Stimulated activated naive CD8-positive, alpha-beta T cell treated with anti-CD3 and anti-CD28 coated beads, Interleukin-15, Interleukin-2, amounts not matched to agents 100 ng/mL and 50 ng/mL, for 24 hours (primary cell): ENCODE results near the gene ATG16L1.
A peak's percentile ranks its signal among the peaks of the same experiment; 100 is the strongest.

Experiments
- H3K27ac Mint-ChIP-seq: one replicate; pipeline ENCODE4 v1.8.0; 2021; ENCODE audit warnings: mild to moderate bottlenecking, mixed read lengths
- H3K27me3 Mint-ChIP-seq: one replicate; pipeline ENCODE4 v1.8.0; 2021; ENCODE audit warnings: mixed read lengths
- H3K36me3 Mint-ChIP-seq: one replicate; pipeline ENCODE4 v1.8.0; 2021; ENCODE audit warnings: low read depth, mixed read lengths
- H3K4me1 Mint-ChIP-seq: one replicate; pipeline ENCODE4 v1.8.0; 2021; ENCODE audit warnings: low read depth, mixed read lengths
- H3K4me3 Mint-ChIP-seq: one replicate; pipeline ENCODE4 v1.8.0; 2021; ENCODE audit warnings: mild to moderate bottlenecking, mixed read lengths
- H3K9me3 Mint-ChIP-seq: one replicate; pipeline ENCODE4 v1.8.0; 2021; ENCODE audit warnings: mixed read lengths

The ATG16L1 gene

DNA sequence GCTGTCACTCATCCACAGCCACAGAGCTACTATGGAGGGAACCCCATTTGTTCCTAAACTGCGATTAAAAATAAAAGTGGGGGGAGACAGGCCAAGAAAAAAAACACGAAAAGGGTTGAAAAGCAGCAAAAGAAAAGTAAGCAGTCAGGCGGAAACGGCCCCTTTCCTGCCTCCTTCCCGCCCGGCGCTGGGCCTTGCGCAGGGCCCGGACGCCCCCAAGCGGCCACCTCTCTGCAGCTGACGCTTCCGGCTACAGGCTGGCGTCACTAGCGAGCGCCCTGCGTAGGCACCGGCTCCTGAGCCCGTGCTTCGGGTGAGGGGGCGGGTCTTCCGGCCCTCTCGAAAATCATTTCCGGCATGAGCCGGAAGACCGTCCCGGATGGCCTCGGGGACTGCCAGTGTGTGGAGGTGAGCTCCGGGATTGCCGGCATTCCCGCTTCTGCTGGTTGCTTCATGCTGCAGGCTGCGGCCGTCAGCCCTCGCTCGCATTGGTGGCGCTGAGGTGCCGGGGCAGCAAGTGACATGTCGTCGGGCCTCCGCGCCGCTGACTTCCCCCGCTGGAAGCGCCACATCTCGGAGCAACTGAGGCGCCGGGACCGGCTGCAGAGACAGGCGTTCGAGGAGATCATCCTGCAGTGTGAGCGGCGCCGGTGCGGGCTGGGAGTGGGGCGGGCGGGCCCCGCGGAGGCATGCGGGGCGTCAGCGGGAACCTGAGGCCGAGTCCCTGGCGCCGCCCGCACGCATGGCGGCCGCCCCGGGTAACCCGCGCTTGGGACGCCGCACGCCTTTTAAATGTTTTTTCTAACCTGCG, at the start of gene ATG16L1:
Gene ATG16L1 (plus strand): TSS at position 368 of the 811 bp plus-strand sequence. CDS start 155 bp downstream, at position 523.
- peak within 1 kb of the TSS; percentile 94 for H3K27ac Mint-ChIP-seq
- H3K4me1 Mint-ChIP-seq = peaks cover 72% of the 10 kb centered on the region
- H3K4me3 Mint-ChIP-seq = peak within 1 kb of the TSS; percentile 96
- no peaks in the 10 kb centered on the region for H3K9me3 Mint-ChIP-seq
- H3K36me3 Mint-ChIP-seq = peaks cover 19% of the 10 kb centered on the region
- no peaks in the 10 kb centered on the region for H3K27me3 Mint-ChIP-seq

- Mint-ChIP-seq H3K4me3 (no peak overlapping the region), H3K36me3 (peaks cover 59% of the 10 kb centered on the region), H3K27me3 (no peaks in the 10 kb centered on the region), H3K27ac (peak overlapping the region; percentile 36), H3K9me3 (peaks cover 3% of the 10 kb centered on the region), H3K4me1 (no peaks in the 10 kb centered on the region)
These were observed 48.9 kb upstream of the ATG16L1 start for GRCh38 chr2:233202531-233202944.

GRCh38 chr2:233203060-233203459, 48.4 kb upstream of the ATG16L1 start:
- peak overlapping the region; percentile 56 for H3K27ac Mint-ChIP-seq
- H3K36me3 Mint-ChIP-seq = peaks cover 54% of the 10 kb centered on the region
- peaks cover 3% of the 10 kb centered on the region for H3K9me3 Mint-ChIP-seq
- no peaks in the 10 kb centered on the region for H3K27me3 Mint-ChIP-seq
- no peak overlapping the region for H3K4me3 Mint-ChIP-seq
- H3K4me1 Mint-ChIP-seq = no peaks in the 10 kb centered on the region

DNA sequence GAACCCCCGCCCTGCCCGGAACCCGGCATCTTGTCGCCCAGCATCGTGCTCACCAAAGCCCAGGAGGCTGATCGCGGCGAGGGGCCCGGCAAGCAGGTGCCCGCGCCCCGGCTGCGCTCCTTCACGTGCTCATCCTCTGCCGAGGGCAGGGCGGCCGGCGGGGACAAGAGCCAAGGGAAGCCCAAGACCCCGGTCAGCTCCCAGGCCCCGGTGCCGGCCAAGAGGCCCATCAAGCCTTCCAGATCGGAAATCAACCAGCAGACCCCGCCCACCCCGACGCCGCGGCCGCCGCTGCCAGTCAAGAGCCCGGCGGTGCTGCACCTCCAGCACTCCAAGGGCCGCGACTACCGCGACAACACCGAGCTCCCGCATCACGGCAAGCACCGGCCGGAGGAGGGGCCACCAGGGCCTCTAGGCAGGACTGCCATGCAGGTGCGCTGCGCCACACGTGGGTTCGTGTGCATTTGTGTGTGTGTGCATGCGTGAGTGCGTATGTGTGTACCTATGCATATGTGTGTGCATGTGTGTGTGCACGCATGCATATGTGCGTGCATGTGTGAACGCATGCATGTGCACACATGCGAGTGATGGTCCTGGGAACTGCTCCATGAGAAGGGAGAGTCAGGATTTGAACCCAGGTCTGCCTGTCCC, 47.1 kb upstream of the ATG16L1 start:
- Mint-ChIP-seq H3K36me3 (peaks cover 50% of the 10 kb centered on the region), H3K27me3 (no peaks in the 10 kb centered on the region), H3K4me1 (peaks cover 6% of the 10 kb centered on the region), H3K27ac (no peak overlapping the region), H3K4me3 (no peak overlapping the region), H3K9me3 (peaks cover 3% of the 10 kb centered on the region)

DNA sequence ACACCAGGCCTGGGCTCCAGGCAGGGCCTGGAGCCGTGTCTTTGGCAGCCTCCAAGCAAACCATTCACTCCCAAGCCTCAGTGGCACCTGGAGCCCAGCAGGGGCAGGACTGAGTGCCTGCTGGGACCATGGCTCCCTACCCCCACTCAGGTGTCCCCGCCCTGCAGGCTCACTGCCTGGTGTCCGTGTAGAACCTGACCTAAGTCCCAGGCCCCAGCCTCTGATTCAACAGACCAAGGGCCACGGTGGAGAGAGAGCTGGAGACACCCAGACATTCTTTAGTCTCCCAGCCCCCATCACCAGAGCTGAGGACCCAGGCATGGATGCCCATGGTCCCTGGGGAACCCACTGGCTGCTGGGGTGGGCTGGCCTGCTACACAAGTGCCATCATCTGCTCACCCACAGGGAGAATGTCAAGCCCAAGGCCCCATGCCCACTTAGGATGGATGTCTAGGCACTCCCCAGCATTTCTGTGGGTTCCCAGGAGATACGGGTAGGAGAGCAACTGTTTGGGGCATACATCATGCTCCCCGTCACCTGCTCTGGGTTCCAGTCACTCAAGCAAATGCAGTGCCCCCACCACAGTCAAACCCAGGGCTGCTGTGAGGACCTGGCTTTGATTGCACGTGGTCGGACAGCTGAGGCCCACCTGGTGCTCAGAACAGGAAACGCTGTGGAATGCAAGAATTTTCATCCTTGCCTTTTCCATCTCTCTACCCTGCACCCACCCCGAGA, 42.9 kb upstream of the ATG16L1 start:
- no peaks in the 10 kb centered on the region for H3K9me3 Mint-ChIP-seq
- peak overlapping the region; percentile 64 for H3K27ac Mint-ChIP-seq
- H3K36me3 Mint-ChIP-seq = peaks cover 17% of the 10 kb centered on the region
- peaks cover 14% of the 10 kb centered on the region for H3K4me1 Mint-ChIP-seq
- H3K27me3 Mint-ChIP-seq = no peaks in the 10 kb centered on the region
- H3K4me3 Mint-ChIP-seq = no peak overlapping the region

DNA sequence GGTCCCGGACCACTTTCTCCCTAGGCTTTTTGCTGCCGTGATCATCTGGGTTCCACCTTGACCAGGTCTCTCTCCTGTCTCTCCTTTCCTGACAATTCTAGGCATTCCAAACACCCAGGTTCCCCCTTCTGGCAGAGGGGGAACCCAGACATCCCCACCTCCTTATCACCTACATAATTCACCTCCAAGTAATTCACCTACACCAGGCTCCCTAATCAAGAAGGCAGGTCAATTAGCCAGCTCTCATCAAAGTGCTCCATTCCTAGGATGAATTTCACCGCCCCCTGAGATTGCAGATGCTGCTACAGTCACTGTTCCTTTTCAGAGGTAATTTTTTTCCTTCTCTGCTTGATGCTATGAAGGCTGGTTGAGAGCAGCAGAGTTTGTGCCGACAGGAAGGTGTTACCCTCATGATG, 42.3 kb upstream of the ATG16L1 start:
- peaks cover 14% of the 10 kb centered on the region for H3K4me1 Mint-ChIP-seq
- no peaks in the 10 kb centered on the region for H3K27me3 Mint-ChIP-seq
- H3K9me3 Mint-ChIP-seq = no peaks in the 10 kb centered on the region
- H3K36me3 Mint-ChIP-seq = peaks cover 11% of the 10 kb centered on the region
- peak overlapping the region; percentile 64 for H3K27ac Mint-ChIP-seq
- no peak overlapping the region for H3K4me3 Mint-ChIP-seq

- H3K4me3 Mint-ChIP-seq = no peak overlapping the region
- peak overlapping the region; percentile 67 for H3K27ac Mint-ChIP-seq
- no peaks in the 10 kb centered on the region for H3K27me3 Mint-ChIP-seq
- no peaks in the 10 kb centered on the region for H3K9me3 Mint-ChIP-seq
- peaks cover 14% of the 10 kb centered on the region for H3K4me1 Mint-ChIP-seq
- H3K36me3 Mint-ChIP-seq = peaks cover 10% of the 10 kb centered on the region
These were observed 41.8 kb upstream of the ATG16L1 start for GRCh38 chr2:233209533-233210171.

GRCh38 chr2:233210281-233210680, 41.2 kb upstream of the ATG16L1 start:
- H3K4me3 Mint-ChIP-seq = no peak overlapping the region
- H3K4me1 Mint-ChIP-seq = peaks cover 14% of the 10 kb centered on the region
- no peaks in the 10 kb centered on the region for H3K27me3 Mint-ChIP-seq
- H3K9me3 Mint-ChIP-seq = no peaks in the 10 kb centered on the region
- H3K27ac Mint-ChIP-seq = peak overlapping the region; percentile 67
- H3K36me3 Mint-ChIP-seq = peaks cover 7% of the 10 kb centered on the region

DNA sequence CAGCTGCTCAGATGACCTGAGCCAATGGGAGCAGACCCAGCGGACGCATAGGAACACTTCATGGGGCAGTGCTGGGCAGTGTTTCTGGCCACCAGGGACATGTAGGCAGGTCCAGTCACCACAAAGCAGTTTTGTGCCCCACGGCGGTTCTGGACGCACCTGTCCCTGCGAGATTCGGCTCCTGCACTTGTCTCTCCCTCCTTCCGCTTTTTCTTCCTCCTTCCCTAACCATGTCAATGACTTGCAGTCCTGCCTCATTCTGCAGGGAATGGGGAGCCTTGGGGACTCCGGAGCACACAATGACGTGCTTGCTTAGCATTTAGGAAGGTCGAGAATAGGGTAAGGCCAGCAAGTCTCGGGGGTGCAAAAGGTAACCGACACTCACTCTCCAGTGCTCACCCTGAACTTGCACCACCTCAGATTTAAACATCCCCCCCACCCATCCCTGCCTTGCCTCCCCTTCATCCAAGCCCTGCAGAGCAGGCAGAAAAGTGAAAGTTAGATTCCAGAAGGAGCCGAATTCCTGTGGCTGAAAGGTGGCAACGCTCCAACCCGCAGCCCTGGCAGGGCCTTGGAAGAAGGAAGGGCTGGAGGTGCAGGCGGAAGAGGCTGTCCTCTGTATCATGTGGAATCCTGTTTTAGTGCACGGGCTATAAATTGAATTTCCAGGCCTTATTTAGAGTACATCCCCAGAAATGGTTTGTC, 40.5 kb upstream of the ATG16L1 start:
- Mint-ChIP-seq H3K9me3 (no peaks in the 10 kb centered on the region), H3K4me3 (no peak overlapping the region), H3K27ac (no peak overlapping the region), H3K4me1 (peaks cover 14% of the 10 kb centered on the region), H3K36me3 (peaks cover 4% of the 10 kb centered on the region), H3K27me3 (no peaks in the 10 kb centered on the region)

GRCh38 chr2:233211548-233211895, 40.0 kb upstream of the ATG16L1 start:
- Mint-ChIP-seq H3K9me3 (no peaks in the 10 kb centered on the region), H3K27ac (no peak overlapping the region), H3K36me3 (peaks cover 4% of the 10 kb centered on the region), H3K4me1 (peaks cover 14% of the 10 kb centered on the region), H3K4me3 (no peak overlapping the region), H3K27me3 (no peaks in the 10 kb centered on the region)

DNA sequence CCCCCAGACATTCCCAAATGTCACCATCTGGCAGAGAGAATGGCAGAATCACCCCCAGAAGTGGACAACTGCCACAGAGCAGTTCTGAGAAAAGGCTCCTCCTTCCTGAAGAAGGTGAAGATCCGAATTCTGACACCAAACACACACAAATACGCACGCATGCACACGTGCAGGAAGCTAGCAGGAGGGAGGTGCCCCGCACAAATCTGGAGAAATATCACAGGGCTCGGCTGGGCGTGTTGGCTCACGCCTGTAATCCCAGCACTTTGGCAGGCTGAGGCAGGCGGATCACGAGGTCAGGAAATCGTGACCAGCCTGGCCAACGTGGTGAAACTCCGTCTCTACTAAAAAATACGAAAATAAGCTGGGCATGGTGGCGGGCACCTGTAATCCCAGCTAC, 38.5 kb upstream of the ATG16L1 start:
- Mint-ChIP-seq H3K4me1 (peaks cover 14% of the 10 kb centered on the region), H3K27ac (no peak overlapping the region), H3K27me3 (no peaks in the 10 kb centered on the region), H3K4me3 (no peak overlapping the region), H3K9me3 (no peaks in the 10 kb centered on the region), H3K36me3 (peaks cover 4% of the 10 kb centered on the region)

- H3K27me3 Mint-ChIP-seq = no peaks in the 10 kb centered on the region
- no peak overlapping the region for H3K4me3 Mint-ChIP-seq
- peaks cover 4% of the 10 kb centered on the region for H3K36me3 Mint-ChIP-seq
- H3K9me3 Mint-ChIP-seq = no peaks in the 10 kb centered on the region
- H3K4me1 Mint-ChIP-seq = peaks cover 12% of the 10 kb centered on the region
- H3K27ac Mint-ChIP-seq = no peak overlapping the region
These were observed 37.5 kb upstream of the ATG16L1 start for GRCh38 chr2:233213975-233214374.

GRCh38 chr2:233217892-233218377, 33.5 kb upstream of the ATG16L1 start:
- no peaks in the 10 kb centered on the region for H3K27me3 Mint-ChIP-seq
- H3K36me3 Mint-ChIP-seq = no peaks in the 10 kb centered on the region
- H3K4me1 Mint-ChIP-seq = no peaks in the 10 kb centered on the region
- H3K4me3 Mint-ChIP-seq = no peak overlapping the region
- no peak overlapping the region for H3K27ac Mint-ChIP-seq
- no peaks in the 10 kb centered on the region for H3K9me3 Mint-ChIP-seq

GRCh38 chr2:233218836-233219235, 32.6 kb upstream of the ATG16L1 start:
- no peak overlapping the region for H3K27ac Mint-ChIP-seq
- H3K4me3 Mint-ChIP-seq = no peak overlapping the region
- H3K9me3 Mint-ChIP-seq = no peaks in the 10 kb centered on the region
- no peaks in the 10 kb centered on the region for H3K36me3 Mint-ChIP-seq
- H3K27me3 Mint-ChIP-seq = no peaks in the 10 kb centered on the region
- H3K4me1 Mint-ChIP-seq = no peaks in the 10 kb centered on the region
